HCT116 (cell line): ENCODE results near the gene SPTY2D1. TPM values are rescaled to one million over a fixed set of nuclear protein-coding genes. Genes with fewer than 3 reads are reported as not detected.
A peak's percentile ranks its signal among the peaks of the same experiment; 100 is the strongest.
"Not testable (repeated sequence)": the region's sequence is repeated elsewhere in the genome, so short reads cannot be mapped to it uniquely, and the experiment has no call there.

Experiments used
- ATAC-seq: fragments of 200-7000 bp; cut with Tn5 transposase; 2 replicates; pipeline ENCODE4 v1.9.1; 2020; ENCODE audit warnings: mild to moderate bottlenecking, moderate library complexity
- BruUV-seq: library from RNA; stranded (reverse); fragments of 400-500 nt; replicated peaks from 2 replicates; lab custom pipeline; 2021; lab: Mats Ljungman, UMichigan
- CTCF ChIA-PET: fragments of 300-600 bp; sonication (Branson Sonifier 250); formaldehyde crosslinking; loops from one replicate; lab custom pipeline; 2021; ENCODE audit warnings: antibody characterized with exemption; lab: Charles Lee
- POLR2A ChIA-PET: fragments of 300-600, 350-600 bp; sonication (Branson Sonifier 250); formaldehyde crosslinking; loops from one replicate; lab custom pipeline; 2021; ENCODE audit warnings: antibody characterized with exemption; lab: Charles Lee
- RAD21 ChIA-PET, 2 experiments: fragments of 300-600 bp; sonication (Branson Sonifier 250); formaldehyde crosslinking; loops; one replicate each; lab custom pipeline; 2023; ENCODE audit warnings: low total read pairs in 2 of 2; ENCODE audit not compliant: uncharacterized antibody in 2 of 2, unreplicated experiment in 2 of 2, low non-redundant PET in 1 of 2; lab: Charles Lee
- DNase-seq: peaks from one replicate; pipeline ENCODE4 v3.0.0-alpha.2; 2010; ENCODE audit warnings: low read depth, low spot score
- H2AFZ ChIP-seq: fragments of 200-600 bp; shearing (Covaris generic), sonication (generic); 2 replicates; pipeline ENCODE4 v1.6.1; 2017; ENCODE audit warnings: low read depth, mixed run types, mixed read lengths, antibody characterized with exemption, low read length; ENCODE audit not compliant: poor library complexity, severe bottlenecking
- H3K27ac ChIP-seq: 2 replicates; pipeline ENCODE4 v1.5.1; 2012; ENCODE audit warnings: low read depth, low read length
- H3K27me3 ChIP-seq: fragments of 200-600 bp; sonication (generic); 2 replicates; pipeline ENCODE4 v1.6.1; 2016; ENCODE audit warnings: mixed run types, low read length, mixed read lengths; ENCODE audit not compliant: insufficient read depth
- H3K36me3 ChIP-seq, 2 experiments: fragments of 200-500 bp in 1 of 2; fragments of 200-600 bp in 1 of 2; sonication (Bioruptor generic) in 1 of 2; sonication (generic) in 1 of 2; 2 replicates each; pipeline versions ENCODE4 v1.5.1 to v1.6.1; 2014 to 2016; ENCODE audit warnings: low read length in 2 of 2, inconsistent platforms in 1 of 2, mixed read lengths in 1 of 2, mixed run types in 1 of 2; ENCODE audit not compliant: insufficient read depth in 2 of 2, control insufficient read depth in 1 of 2
- H3K4me1 ChIP-seq, 2 experiments: fragments of 200-600 bp in 1 of 2; sonication (generic) in 1 of 2; 2 replicates each; pipeline versions ENCODE4 v1.5.1 to v1.6.1; 2012 to 2017; ENCODE audit warnings: low read length in 2 of 2, inconsistent platforms in 1 of 2, mild to moderate bottlenecking in 1 of 2, mixed read lengths in 1 of 2, mixed run types in 1 of 2, moderate library complexity in 1 of 2; ENCODE audit not compliant: insufficient read depth in 2 of 2, control insufficient read depth in 1 of 2
- H3K4me2 ChIP-seq: fragments of 200-600 bp; sonication (generic); 2 replicates; pipeline ENCODE4 v1.6.1; 2017; ENCODE audit warnings: mixed run types, low read length, mixed read lengths
- H3K4me3 ChIP-seq, 2 experiments: fragments of 200-600 bp in 1 of 2; sonication (generic) in 1 of 2; replicated peaks in 1 of 2; 2 replicates each; pipeline ENCODE4 v1.5.1; 2011 to 2016; ENCODE audit warnings: low read length in 2 of 2, control low read depth in 1 of 2, low read depth in 1 of 2, mild to moderate bottlenecking in 1 of 2, mixed read lengths in 1 of 2, mixed run types in 1 of 2
- H3K79me2 ChIP-seq: fragments of 200-600 bp; sonication (generic); 2 replicates; pipeline ENCODE4 v1.6.1; 2017; ENCODE audit warnings: mild to moderate bottlenecking, mixed run types, low read length, moderate library complexity, mixed read lengths; ENCODE audit not compliant: insufficient read depth
- H3K9ac ChIP-seq: fragments of 200-600 bp; sonication (generic); 2 replicates; pipeline ENCODE4 v1.6.1; 2016; ENCODE audit warnings: low read length, mixed read lengths
- H3K9me2 ChIP-seq: fragments of 200-600 bp; sonication (generic), shearing (Covaris generic); 2 replicates; pipeline ENCODE4 v1.6.1; 2017; ENCODE audit warnings: mixed run types, mild to moderate bottlenecking, moderate library complexity; ENCODE audit not compliant: insufficient read depth
- H3K9me3 ChIP-seq, 2 experiments: fragments of 200-500 bp in 1 of 2; fragments of 200-600 bp in 1 of 2; sonication (Bioruptor generic) in 1 of 2; sonication (generic) in 1 of 2; 2 replicates each; pipeline ENCODE4 v1.6.1; 2014 to 2017; ENCODE audit warnings: low read length in 2 of 2, mixed read lengths in 2 of 2, inconsistent platforms in 1 of 2, low read depth in 1 of 2, mild to moderate bottlenecking in 1 of 2, mixed run types in 1 of 2, moderate library complexity in 1 of 2; ENCODE audit not compliant: control insufficient read depth in 1 of 2, insufficient read depth in 1 of 2
- H4K20me1 ChIP-seq: fragments of 200-600 bp; sonication (generic), shearing (Covaris generic); 2 replicates; pipeline ENCODE4 v1.6.1; 2017; ENCODE audit warnings: mixed run types, mild to moderate bottlenecking, moderate library complexity; ENCODE audit not compliant: insufficient read depth
- CBX3 ChIP-seq: IDR thresholded peaks from 2 replicates; pipeline ENCODE4 v1.6.1; 2012; ENCODE audit warnings: low read depth
- EGR1 ChIP-seq: IDR thresholded peaks from 2 replicates; pipeline ENCODE4 v1.6.1; 2012; ENCODE audit warnings: low read depth
- EZH2 ChIP-seq: fragments of 200-600 bp; sonication (generic); IDR thresholded peaks from 2 replicates; pipeline ENCODE4 v1.6.1; 2017; ENCODE audit warnings: antibody characterized with exemption, mixed run types
- FOSL1 ChIP-seq: IDR thresholded peaks from 2 replicates; pipeline ENCODE4 v1.6.1; 2012; ENCODE audit warnings: low read depth
- JUND ChIP-seq: IDR thresholded peaks from 2 replicates; pipeline ENCODE4 v1.6.1; 2012
- MAX ChIP-seq: IDR thresholded peaks from 2 replicates; pipeline ENCODE4 v1.6.1; 2012
- POLR2A ChIP-seq: IDR thresholded peaks from 2 replicates; pipeline ENCODE4 v1.7.0; 2011; ENCODE audit warnings: borderline replicate concordance; ENCODE audit not compliant: insufficient read depth, insufficient read length; ENCODE audit errors: extremely low read depth
- POLR2AphosphoS5 ChIP-seq: IDR thresholded peaks from 2 replicates; pipeline ENCODE4 v1.6.1; 2011; ENCODE audit warnings: mild to moderate bottlenecking, low read depth, low read length, moderate library complexity
- REST ChIP-seq: IDR thresholded peaks from 2 replicates; pipeline ENCODE4 v1.6.1; 2012; ENCODE audit warnings: low read depth
- SIN3A ChIP-seq: IDR thresholded peaks from 2 replicates; pipeline ENCODE4 v1.6.1; 2012; ENCODE audit warnings: low read depth
- SRF ChIP-seq: IDR thresholded peaks from 2 replicates; pipeline ENCODE4 v1.6.1; 2012; ENCODE audit warnings: low read depth
- TCF7L2 ChIP-seq: IDR thresholded peaks from 2 replicates; pipeline ENCODE4 v1.7.0; 2011; ENCODE audit warnings: borderline replicate concordance, inconsistent platforms; ENCODE audit not compliant: insufficient read depth, insufficient read length; ENCODE audit errors: extremely low read depth
- YY1 ChIP-seq: IDR thresholded peaks from 2 replicates; pipeline ENCODE4 v1.6.1; 2011; ENCODE audit warnings: low read length, low read depth, moderate library complexity, mild to moderate bottlenecking; ENCODE audit not compliant: insufficient replicate concordance; ENCODE audit errors: extremely low read depth
- ZNF274 ChIP-seq: fragments of 200-500 bp; sonication (Bioruptor generic); IDR thresholded peaks from 2 replicates; pipeline ENCODE4 v1.6.1; 2014; ENCODE audit warnings: mild to moderate bottlenecking, low read depth, low read length, inconsistent platforms
- intact Hi-C: fragments of 100-400 bp; cut with micrococcal nuclease; formaldehyde crosslinking; loops from 2 replicates; pipeline ENCODE4 v1.10.0; 2022
- total RNA-seq: library from RNA; stranded (reverse); gene quantifications from one replicate; pipeline ENCODE4 v1.2.1, GENCODE V29; 2021; ENCODE audit not compliant: unreplicated experiment
- TF ChIP-seq, protein P1 (sequence below): IDR thresholded peaks from 2 replicates; pipeline ENCODE4 v1.6.1; 2012

Gene SPTY2D1
- total RNA-seq, 1 experiment from 2014 or later: 19.7 TPM

- TF ChIP-seq FOSL1 (no peak), SRF (no peak), SIN3A (no peak), TCF7L2 (no peak), ZNF274 (no peak), JUND (no peak)
- TF ChIP-seq, protein P1, sequence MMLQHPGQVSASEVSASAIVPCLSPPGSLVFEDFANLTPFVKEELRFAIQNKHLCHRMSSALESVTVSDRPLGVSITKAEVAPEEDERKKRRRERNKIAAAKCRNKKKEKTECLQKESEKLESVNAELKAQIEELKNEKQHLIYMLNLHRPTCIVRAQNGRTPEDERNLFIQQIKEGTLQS: no peak
- TF ChIP-seq, all 23 proteins: peak for 0
Measured at GRCh38 chr11:18650353-18650752, 16.2 kb upstream of the SPTY2D1 start (continued).

DNA sequence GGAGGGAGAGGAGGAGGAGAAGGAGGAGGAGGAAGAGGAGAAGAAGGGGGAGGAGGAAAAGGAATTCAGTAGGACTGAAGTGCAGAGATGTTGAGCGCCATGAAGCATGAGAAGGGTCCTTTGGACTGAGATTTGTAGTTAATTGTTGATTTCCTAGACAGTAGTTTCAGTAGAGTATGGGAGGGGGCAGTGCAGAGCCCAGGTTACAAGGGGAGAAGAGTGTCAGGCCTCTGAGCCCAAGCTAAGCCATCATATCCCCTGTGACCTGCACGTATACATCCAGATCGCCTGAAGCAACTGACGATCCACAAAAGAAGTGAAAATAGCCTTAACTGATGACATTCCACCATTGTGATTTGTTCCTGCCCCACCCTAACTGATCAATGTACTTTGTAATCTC, 8.9 kb upstream of the SPTY2D1 start:
- H3K4me3 ChIP-seq, RAD21 ChIA-PET, H3K9ac ChIP-seq, H2AFZ ChIP-seq, H4K20me1 ChIP-seq, H3K4me2 ChIP-seq, CTCF ChIA-PET, H3K9me2 ChIP-seq, DNase-seq, H3K4me1 ChIP-seq, H3K36me3 ChIP-seq, BruUV-seq, H3K79me2 ChIP-seq, H3K9me3 ChIP-seq, H3K27ac ChIP-seq, POLR2A ChIA-PET, H3K27me3 ChIP-seq, intact Hi-C loops: not testable (repeated sequence)
- ATAC-seq: 0 out of 2 replicates have a peak, but pooled peaks have one; percentile 52

DNA sequence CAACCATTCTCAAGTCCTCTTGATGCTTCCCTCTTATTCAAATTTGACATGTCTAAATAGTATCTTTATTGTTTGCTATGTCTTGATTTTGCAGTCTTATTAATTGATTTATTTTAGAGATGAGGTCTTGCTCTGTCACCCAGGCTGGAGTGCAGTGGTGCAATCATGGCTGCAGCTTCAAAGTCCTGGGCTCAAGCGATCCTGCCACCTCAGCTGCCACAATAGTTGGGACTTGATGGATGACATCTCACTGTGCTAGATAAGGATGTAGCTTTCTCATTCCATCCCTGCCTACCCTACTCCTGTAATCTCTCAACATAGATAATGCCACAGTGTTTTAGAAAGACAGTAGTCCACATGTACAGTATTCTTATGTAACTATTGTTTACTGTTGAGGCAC, 7.5 kb upstream of the SPTY2D1 start:
- Histone ChIP-seq H3K79me2 (no peaks in the 10 kb centered on the region), H3K9ac (no peak overlapping the region), H3K9me2 (no peaks in the 10 kb centered on the region), H2AFZ (no peak overlapping the region), H4K20me1 (no peaks in the 10 kb centered on the region), H3K4me1 (no peaks in the 10 kb centered on the region), H3K27me3 (no peaks in the 10 kb centered on the region), H3K36me3 (no peaks in the 10 kb centered on the region), H3K27ac (no peak overlapping the region), H3K4me3 (no peak overlapping the region), H3K9me3 (no peaks in the 10 kb centered on the region), H3K4me2 (no peak overlapping the region)
- ChIA-PET RAD21 (no interaction called here), POLR2A (no interaction called here), CTCF (no interaction called here)
- no peak for TF ChIP-seq POLR2AphosphoS5
- TF ChIP-seq EZH2: no peak
- TF ChIP-seq FOSL1: no peak
- no peak for TF ChIP-seq MAX
- no peak for TF ChIP-seq YY1
- no peak for TF ChIP-seq CBX3
- no peak for TF ChIP-seq POLR2A
- TF ChIP-seq EGR1: no peak
- TF ChIP-seq REST: no peak
- intact Hi-C loops: no loop called here
- BruUV-seq: no TSS peak
- ATAC-seq (no peak), DNase-seq (no peak)
